ENCODE data around the gene RAB1B.

RAB1B gene

DNA sequence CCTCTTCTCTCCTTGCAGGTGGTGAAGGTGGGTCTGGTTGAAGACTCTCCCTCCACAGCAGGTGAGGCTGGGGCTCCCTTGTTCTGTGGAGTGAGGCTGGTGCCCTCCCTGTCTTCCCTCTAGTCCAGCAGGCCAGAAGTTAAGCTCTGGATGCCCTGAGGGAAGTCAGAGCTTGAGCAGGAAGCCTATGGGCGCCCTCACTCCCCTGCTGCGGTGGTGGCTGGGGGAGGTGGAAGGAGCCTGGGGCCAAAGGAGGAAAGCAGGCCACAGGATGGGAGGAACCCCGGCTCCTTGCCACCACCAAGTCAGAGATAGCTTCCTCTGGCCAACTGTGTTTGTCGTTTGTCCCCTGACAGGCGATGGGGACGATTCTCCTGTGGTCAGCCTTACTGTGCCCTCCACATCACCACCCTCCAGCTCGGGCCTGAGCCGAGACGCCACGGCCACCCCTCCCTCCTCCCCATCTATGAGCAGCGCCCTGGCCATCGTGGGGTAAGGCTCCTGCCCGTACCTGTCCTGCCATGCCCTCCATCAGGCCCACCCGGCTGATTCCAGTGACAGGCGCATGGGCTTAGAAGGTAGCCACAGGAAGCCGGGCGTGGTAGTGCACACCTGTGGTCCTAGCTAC is 29.5 kb upstream of the RAB1B start:
- no peak overlapping the region for H3K4me3 ChIP-seq (replicated peaks in 1 of 2; ENCODE audit: low read depth in 2 of 2, low read length in 2 of 2)
- no peak for DNase-seq (ENCODE audit: low read depth in 2 of 2)
- TF ChIP-seq, protein P1, sequence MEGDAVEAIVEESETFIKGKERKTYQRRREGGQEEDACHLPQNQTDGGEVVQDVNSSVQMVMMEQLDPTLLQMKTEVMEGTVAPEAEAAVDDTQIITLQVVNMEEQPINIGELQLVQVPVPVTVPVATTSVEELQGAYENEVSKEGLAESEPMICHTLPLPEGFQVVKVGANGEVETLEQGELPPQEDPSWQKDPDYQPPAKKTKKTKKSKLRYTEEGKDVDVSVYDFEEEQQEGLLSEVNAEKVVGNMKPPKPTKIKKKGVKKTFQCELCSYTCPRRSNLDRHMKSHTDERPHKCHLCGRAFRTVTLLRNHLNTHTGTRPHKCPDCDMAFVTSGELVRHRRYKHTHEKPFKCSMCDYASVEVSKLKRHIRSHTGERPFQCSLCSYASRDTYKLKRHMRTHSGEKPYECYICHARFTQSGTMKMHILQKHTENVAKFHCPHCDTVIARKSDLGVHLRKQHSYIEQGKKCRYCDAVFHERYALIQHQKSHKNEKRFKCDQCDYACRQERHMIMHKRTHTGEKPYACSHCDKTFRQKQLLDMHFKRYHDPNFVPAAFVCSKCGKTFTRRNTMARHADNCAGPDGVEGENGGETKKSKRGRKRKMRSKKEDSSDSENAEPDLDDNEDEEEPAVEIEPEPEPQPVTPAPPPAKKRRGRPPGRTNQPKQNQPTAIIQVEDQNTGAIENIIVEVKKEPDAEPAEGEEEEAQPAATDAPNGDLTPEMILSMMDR (IDR thresholded peaks at IDR 0.05; ENCODE audit: low read depth, low read length): no peak

DNA sequence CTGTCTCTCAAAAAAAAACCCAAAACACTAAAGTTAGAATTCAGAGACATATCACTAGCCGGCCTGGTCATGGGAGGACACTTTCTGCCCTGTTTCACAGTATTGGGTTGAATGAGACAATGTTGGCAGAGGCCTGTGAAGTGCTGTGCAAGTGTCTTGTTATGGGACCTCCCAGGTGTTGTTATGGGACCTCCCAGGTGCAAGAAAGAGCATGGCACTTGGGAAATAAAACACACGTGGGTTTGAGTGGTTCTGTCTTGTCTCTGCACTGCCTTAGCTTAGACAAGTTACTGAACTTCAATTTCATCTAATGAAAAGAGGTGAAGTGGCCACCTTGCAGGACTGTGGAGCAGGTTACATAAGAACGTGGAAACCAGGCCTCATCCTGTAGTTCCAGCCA is 28.9 kb upstream of the RAB1B start:
- TF ChIP-seq, protein P1 (IDR thresholded peaks at IDR 0.05; ENCODE audit: low read depth, low read length): no peak
- H3K4me3 ChIP-seq (replicated peaks in 1 of 2; ENCODE audit: low read depth in 2 of 2, low read length in 2 of 2): no peak overlapping the region
- DNase-seq (ENCODE audit: low read depth in 2 of 2): no peak

- DNase-seq (ENCODE audit: low read depth in 2 of 2): no peak
- TF ChIP-seq, protein P1 (IDR thresholded peaks at IDR 0.05; ENCODE audit: low read depth, low read length): no peak
- no peak overlapping the region for H3K4me3 ChIP-seq (replicated peaks in 1 of 2; ENCODE audit: low read depth in 2 of 2, low read length in 2 of 2)
Measured at GRCh38 chr11:66239998-66240780, 28.2 kb upstream of the RAB1B start.

DNA sequence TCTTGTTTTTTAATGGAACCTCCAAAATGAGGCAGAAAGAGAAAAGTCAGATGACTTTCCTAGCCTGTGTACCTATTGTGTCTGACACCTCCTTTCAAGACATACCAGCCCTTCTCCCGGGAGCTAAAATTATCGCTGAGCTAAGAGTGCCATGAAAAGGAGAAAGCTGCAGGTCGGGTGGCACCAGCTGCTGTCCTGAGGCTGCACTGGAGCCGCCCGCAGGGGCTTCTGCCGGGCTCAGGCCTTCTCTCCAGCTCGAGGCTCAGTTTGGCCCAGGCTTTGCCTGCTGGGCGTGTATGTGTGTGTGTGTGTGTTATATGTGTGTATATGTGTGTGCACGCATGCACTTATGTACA is 27.7 kb upstream of the RAB1B start:
- DNase-seq (ENCODE audit: low read depth in 2 of 2): no peak
- no peak overlapping the region for H3K4me3 ChIP-seq (replicated peaks in 1 of 2; ENCODE audit: low read depth in 2 of 2, low read length in 2 of 2)
- TF ChIP-seq, protein P1 (IDR thresholded peaks at IDR 0.05; ENCODE audit: low read depth, low read length): no peak

- TF ChIP-seq, protein P1 (IDR thresholded peaks at IDR 0.05; ENCODE audit: low read depth, low read length): no peak
- DNase-seq (ENCODE audit: low read depth in 2 of 2): no peak
- no peak overlapping the region for H3K4me3 ChIP-seq (replicated peaks in 1 of 2; ENCODE audit: low read depth in 2 of 2, low read length in 2 of 2)
Measured at GRCh38 chr11:66242095-66242765, 26.2 kb upstream of the RAB1B start.

- H3K4me3 ChIP-seq (replicated peaks in 1 of 2; ENCODE audit: low read depth in 2 of 2, low read length in 2 of 2): no peak overlapping the region
- DNase-seq (ENCODE audit: low read depth in 2 of 2): no peak
- TF ChIP-seq, protein P1 (IDR thresholded peaks at IDR 0.05; ENCODE audit: low read depth, low read length): no peak
Measured at GRCh38 chr11:66243782-66244535, 24.5 kb upstream of the RAB1B start.
